G401 (cell line): ENCODE data around the gene SNX32. TPM values are rescaled to one million over a fixed set of nuclear protein-coding genes. Genes with fewer than 3 reads are reported as not detected.

Experiments
- DNase-seq: peaks from one replicate; pipeline ENCODE4 v3.0.0-alpha.2; 2015; ENCODE audit warnings: low spot score
- in situ Hi-C: cut with HindIII; loops from 2 replicates; pipeline ENCODE4 v1.10.0; 2016; ENCODE audit warnings: low sequenced_read_pairs, mixed read lengths
- total RNA-seq: library from RNA; depleted of rRNA; stranded (reverse); fragments of >200 nt; shearing (Covaris generic); gene quantifications from 2 replicates; pipeline ENCODE4 v1.2.3, GENCODE V29; 2014; rRNA removed

Gene SNX32
- total RNA-seq, 1 experiment from 2014 or later = not detected

DNA sequence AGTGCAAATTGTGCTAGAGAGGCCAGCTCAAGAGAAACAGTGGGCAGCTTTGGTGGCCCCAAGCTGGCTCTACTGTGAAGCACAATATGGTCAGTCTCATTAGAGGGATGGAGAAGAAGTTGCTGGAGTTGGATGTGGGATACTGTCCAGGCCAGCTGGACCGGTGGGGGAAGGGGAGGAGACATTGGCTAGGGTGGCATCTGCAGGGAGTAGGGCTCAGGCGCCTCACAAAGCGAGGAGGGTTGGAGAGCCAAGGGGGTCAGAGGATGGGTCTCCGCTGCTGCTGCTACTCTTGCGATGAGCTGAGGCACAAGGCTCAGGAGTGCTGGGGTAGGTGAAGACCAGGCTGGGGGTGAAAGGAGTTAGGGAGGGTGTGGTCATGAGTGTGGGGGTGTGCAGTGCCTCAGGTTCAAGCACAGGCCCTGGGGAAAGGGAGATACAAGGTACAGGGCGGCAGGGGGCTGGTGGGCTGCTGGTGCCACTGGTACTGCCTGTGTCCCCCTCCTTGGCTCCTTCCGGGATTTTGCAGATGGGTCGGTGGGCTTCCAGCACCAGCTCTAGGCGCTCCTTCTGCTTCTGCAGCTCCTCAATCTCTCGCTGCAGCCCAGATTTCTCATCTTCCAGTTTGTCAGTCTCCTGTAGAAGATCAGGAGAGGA is 59.0 kb downstream of the SNX32 start:
- DNase-seq = peak; percentile 37
- in situ Hi-C loops = no loop called here

DNA sequence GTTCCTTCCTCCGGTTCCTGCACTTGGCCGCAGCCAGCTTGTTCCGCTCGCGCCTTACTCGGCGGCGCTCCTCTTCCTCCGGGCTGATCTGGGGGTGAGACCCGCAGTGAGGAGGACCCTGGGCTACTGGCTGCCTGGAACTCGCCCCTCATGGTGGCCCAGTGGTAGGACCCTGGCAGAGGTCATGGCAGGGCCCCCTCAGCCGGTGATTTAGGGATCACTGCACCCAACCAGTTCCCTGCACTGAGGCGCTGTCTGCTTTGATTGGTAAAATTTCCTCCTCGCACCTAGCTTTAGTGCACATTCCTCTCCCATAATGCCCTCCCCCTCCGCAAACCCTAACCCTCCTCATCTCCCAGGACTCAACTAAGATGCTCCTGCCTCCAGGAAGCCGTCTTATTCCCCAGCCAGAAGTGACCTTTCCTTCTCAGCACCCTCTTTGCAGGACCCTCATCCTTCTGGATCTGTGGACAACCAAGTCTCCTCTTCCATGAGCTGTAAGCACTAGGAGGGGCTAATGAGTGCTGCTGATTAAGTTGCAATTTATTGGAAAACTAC is 60.4 kb downstream of the SNX32 start:
- DNase-seq = no peak
- in situ Hi-C loops = no loop called here

DNA sequence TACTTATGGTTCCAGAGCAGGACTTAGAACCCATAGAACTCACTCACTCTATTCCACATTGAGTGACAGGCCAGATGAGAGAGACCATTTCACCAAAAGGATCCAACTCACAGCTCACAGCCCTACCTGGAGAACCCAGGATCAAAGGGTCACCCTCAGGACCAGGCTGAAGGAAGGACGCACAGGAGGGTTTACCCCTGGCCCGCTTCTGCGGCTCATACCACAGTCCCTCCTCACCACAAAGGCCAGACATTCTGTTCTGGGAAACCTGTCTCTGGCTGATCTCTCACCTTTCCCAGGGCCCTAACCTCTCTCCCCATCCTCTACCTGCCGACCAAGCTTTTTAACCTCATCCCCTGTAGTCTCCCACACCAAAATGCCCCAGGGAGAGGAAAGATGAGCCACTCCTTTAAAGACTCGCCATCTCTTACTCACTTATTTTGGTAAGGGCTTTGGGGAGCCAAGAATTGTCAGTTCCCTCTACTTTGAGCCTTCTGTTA is 61.8 kb downstream of the SNX32 start:
- DNase-seq = no peak
- in situ Hi-C loops = no loop called here

DNA sequence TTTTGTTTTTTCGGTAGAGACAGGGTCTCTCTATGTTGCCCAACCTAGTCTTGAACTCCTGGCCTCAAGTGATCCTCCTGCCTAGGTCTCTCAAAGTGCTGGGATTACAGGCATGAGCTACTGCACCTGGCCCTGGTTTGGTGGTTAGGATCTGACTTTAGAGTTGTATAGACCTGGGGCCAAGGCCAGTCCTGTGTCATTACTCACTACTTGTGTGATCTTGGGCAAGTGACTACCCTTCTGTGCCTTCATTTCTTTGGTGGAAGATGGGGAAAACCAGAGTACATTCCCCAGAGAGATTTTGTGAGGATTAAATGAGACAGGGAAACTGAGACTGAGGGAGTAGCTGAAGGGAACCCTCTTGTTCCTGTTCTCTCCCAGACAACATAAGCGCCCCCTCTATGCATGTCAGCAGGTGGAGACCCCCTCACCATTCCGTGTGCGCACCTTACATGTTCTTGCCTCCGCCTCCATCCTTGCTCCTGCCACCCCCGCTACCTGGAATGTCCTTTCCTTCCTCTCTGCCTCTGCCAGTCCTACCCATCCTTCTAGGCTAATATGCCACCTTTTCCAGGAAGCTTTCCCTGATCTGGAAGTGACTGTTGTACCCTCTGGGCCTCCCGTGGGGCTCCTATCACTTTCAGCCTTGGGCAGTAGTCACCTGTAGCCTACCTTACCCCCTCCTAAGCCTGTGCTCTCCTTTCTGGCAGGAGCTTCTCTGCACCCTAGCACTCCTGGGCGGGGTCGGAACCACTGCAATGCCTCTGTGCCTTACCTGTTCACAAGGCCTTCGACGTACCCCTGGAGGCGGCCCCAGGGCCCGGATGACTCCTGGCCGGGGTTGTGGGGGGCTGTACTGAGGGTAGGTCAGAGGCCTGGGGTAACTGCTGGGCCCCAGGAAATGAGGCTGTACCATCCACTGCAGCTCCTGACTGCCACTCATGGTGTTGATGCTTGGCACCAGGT is 62.6 kb downstream of the SNX32 start:
- in situ Hi-C loops = no loop called here

DNA sequence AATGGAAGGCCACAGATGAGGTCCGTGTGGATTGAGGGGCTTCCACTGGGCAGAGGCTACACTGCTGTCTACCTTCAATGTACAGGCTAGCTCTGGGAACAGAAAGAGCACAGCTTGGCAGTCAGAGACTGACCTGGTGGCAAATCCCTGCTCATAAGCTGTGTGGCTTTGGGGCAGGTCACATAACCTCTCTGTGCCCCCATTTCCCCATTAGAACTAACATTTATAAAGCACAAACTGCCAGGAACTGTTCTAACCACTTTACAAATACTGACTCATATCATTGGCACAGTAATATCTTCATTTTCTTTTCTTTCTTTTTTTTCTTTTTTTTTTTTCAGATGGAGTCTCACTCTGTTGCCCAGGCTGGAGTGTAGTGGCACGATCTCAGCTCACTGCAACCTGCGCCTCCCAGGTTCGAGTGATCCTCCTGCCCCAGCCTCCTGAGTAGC is 63.3 kb downstream of the SNX32 start:
- in situ Hi-C loops = no loop called here
- DNase-seq = no peak

More for the DNA sequence above, 62.6 kb downstream of the SNX32 start:
- DNase-seq = no peak

DNA sequence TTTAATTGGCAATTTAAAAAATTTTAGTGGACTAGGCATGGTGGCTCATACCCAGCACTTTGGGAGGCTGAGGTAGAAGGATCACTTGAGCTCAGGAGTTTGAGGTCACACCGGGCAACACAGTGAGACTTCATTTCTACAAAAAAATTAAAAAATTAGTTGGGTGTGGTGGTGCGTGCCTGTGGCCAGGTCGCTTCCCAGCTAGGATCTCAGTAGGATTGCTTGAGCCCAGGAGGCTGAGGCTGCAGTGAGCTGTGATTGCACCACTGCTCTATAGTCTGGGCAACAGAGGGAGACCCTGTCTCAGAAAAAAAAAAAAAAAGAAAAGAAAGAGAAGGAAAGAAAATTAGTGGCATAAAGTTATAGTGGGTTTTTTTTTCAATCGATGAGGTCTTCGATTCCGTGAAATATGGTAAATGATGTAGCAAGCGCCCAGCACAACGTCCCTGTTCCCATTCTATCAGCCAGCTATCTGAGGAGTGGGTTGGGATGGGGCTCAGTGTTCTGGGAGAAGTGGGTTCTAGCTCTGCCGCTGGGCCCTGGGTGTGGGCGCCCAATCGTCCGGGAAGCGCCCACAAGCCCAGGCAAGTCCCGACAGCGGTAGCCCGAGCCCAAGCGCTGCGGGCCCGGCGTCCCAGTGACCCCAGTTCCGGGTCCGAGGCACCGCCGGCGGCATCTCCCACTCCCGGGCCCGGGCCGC is 65.0 kb downstream of the SNX32 start:
- in situ Hi-C loops = no loop called here
- no peak for DNase-seq

DNA sequence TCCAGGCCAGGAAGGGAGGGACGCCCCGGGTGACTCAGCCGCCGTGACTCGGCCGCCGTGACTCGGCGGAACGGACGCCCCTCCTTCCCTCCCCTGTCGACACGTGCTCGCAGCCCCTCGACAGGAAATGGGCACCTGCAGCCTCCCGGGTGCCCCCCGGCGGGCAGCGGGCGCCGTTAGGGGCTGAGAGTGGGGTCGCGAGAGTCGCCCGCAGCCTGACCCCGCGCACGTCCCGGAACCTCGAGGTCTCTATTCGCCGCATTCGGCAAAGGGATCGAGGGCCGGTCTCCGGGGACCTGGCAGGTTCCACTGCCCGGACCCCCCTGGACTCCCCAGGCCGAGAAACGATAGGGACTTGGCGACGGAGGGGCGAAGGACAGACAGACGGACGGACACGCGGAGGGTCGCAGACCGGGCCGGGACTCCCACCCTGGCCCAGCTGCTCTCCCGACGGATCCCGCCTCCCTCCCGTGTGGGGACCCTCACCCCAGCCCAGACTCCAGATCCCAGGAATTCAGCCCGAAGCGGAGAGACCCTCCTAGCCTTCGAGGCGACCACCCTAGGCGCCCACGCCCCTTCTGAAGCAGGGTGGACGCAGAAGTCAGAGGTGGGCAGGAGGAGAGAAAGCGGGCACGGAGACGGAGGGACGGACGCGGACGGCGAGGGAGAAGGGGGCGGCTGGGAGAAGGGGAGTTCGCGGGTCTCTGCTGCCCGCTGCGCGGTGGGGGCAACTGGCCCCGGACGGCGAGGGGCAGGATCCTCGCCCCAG is 65.8 kb downstream of the SNX32 start:
- in situ Hi-C loops = no loop called here
- DNase-seq = no peak

DNA sequence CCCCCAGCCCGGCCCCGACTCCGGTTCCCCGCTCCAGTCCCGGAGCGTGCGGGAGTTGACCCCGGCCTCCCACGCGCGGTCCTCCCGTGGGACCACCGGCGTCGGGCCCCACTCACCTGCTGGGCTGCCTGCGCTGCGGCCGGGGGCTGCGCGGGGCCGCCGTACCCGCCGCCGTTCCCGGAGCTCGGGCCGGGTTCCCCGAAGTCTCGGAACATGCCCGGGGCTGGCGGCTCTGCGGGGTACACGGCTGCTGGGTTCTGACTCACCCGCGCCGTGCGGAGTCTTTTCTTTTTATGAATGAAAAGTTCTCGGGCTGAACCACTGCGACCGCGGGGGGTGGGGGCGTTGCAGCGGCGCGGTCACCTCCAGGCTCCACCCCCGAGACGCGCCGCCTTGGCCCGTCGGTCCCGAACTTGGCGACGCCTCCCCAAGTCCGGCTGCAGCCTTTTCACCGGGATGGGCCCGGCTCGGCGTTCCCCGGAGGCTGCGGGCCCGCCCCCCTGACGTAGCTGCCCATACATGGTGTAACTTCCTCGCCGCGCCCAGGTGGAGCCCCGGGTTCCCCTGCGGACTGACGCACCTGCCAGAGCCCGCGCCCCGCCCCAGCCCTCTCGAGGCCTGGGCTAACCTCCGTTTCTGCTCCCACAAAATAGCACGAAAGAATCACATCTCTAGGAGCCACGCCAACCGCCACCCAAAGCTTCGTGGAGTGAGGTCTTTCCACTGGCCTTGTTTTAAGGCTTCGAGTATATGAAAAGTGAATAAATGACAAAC is 66.5 kb downstream of the SNX32 start, which contains the start of gene FOSL1:
TSS of gene FOSL1 (minus strand) at position 264 of the 774 bp plus-strand sequence. CDS start at position 215, 49 bp downstream.
- in situ Hi-C loops = no loop called here
- peak; percentile 77 for DNase-seq

DNA sequence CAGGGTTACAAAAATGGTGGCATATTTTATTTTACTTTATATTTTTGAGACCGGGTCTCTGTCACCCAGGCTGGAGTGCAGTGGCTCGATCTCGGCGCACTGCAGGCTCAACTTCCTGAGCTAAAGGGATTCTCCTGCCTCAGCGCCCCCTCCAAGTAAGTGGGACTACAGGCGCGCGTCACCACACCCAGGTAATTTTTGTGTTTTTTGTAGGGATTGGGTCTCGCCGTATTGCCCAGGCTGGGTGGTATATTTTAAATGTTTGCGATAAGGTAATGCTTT is 67.1 kb downstream of the SNX32 start:
- no peak for DNase-seq
- in situ Hi-C loops = no loop called here

DNA sequence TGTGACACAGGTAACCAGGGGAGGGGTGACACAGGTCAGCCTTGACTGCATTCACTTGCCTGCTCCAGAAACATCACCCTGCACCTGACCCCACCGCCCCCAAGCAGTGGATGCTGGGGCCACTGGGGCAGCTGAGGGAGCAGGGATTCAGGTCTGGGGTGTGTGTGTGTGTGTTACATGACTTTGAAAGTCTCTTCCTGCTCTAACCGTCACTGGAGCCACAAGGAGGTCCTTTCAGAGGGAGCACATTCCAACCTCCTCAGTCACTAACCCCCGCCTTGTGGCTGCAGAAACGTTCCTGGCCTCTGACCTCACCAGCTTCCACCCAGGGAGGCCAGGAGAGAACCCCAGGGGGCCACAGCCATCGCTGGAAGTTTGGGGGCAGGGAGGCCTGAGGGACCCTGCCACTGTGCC is 69.3 kb downstream of the SNX32 start:
- DNase-seq = no peak

More for the DNA sequence above, 69.3 kb downstream of the SNX32 start:
- in situ Hi-C loops = no loop called here

Other genes starting within 250 kb of the SNX32 start
- 0.12 TPM in 1 of 2 replicates, not detected in the other for gene KCNK7, start 238.2 kb upstream of the SNX32 start, total RNA-seq
- gene MAP3K11, start 219.7 kb upstream of the SNX32 start, total RNA-seq = 32.6 and 34.3 TPM in 2 replicates
- 27.4 and 29.0 TPM in 2 replicates for gene PCNX3, start 218.2 kb upstream of the SNX32 start, total RNA-seq
- gene SIPA1, start 195.9 kb upstream of the SNX32 start, total RNA-seq = 22.5 and 25.2 TPM in 2 replicates
- gene RELA, start 171.0 kb upstream of the SNX32 start, total RNA-seq = 29.7 and 38.0 TPM in 2 replicates
- 66.3 and 71.4 TPM in 2 replicates for gene KAT5, start 121.7 kb upstream of the SNX32 start, total RNA-seq
- 86.2 and 132 TPM in 2 replicates for gene RNASEH2C, start 113.2 kb upstream of the SNX32 start, total RNA-seq
- gene AP5B1, start 53.0 kb upstream of the SNX32 start, total RNA-seq = 15.7 and 20.6 TPM in 2 replicates
- gene OVOL1, start 46.9 kb upstream of the SNX32 start, total RNA-seq = not detected in 2 replicates
- 1,273 and 1,592 TPM in 2 replicates for gene CFL1, start 24.2 kb downstream of the SNX32 start, total RNA-seq
- 61.8 and 70.4 TPM in 2 replicates for gene MUS81, start 26.5 kb downstream of the SNX32 start, total RNA-seq
- 35.8 and 38.2 TPM in 2 replicates for gene EFEMP2, start 38.8 kb downstream of the SNX32 start, total RNA-seq
- gene CTSW, start 45.9 kb downstream of the SNX32 start, total RNA-seq = not detected in 2 replicates
- gene FIBP, start 54.5 kb downstream of the SNX32 start, total RNA-seq = 79.3 and 89.3 TPM in 2 replicates
- gene CCDC85B, start 56.7 kb downstream of the SNX32 start, total RNA-seq = 180 and 212 TPM in 2 replicates
- 23.6 and 30.8 TPM in 2 replicates for gene FOSL1, start 66.4 kb downstream of the SNX32 start, total RNA-seq
- 14.2 and 17.2 TPM in 2 replicates for gene C11orf68, start 85.1 kb downstream of the SNX32 start, total RNA-seq
- gene DRAP1, start 85.5 kb downstream of the SNX32 start, total RNA-seq = 174 and 179 TPM in 2 replicates
- gene TSGA10IP, start 111.5 kb downstream of the SNX32 start, total RNA-seq = not detected in 2 replicates
- gene SART1, start 127.8 kb downstream of the SNX32 start, total RNA-seq = 49.0 and 73.1 TPM in 2 replicates
- gene EIF1AD, start 168.2 kb downstream of the SNX32 start, total RNA-seq = 15.6 and 29.9 TPM in 2 replicates
- 291 and 355 TPM in 2 replicates for gene BANF1, start 168.5 kb downstream of the SNX32 start, total RNA-seq
- gene CST6, start 178.0 kb downstream of the SNX32 start, total RNA-seq = not detected in 2 replicates
- gene CATSPER1, start 192.5 kb downstream of the SNX32 start, total RNA-seq = not detected in 2 replicates
- not detected in 2 replicates for gene GAL3ST3, start 215.2 kb downstream of the SNX32 start, total RNA-seq
- 264 TPM in 2 replicates for gene SF3B2, start 218.4 kb downstream of the SNX32 start, total RNA-seq
- gene PACS1, start 236.3 kb downstream of the SNX32 start, total RNA-seq = 10.5 and 23.2 TPM in 2 replicates